ENCODE data around the gene ADISSP.

Gene ADISSP

DNA sequence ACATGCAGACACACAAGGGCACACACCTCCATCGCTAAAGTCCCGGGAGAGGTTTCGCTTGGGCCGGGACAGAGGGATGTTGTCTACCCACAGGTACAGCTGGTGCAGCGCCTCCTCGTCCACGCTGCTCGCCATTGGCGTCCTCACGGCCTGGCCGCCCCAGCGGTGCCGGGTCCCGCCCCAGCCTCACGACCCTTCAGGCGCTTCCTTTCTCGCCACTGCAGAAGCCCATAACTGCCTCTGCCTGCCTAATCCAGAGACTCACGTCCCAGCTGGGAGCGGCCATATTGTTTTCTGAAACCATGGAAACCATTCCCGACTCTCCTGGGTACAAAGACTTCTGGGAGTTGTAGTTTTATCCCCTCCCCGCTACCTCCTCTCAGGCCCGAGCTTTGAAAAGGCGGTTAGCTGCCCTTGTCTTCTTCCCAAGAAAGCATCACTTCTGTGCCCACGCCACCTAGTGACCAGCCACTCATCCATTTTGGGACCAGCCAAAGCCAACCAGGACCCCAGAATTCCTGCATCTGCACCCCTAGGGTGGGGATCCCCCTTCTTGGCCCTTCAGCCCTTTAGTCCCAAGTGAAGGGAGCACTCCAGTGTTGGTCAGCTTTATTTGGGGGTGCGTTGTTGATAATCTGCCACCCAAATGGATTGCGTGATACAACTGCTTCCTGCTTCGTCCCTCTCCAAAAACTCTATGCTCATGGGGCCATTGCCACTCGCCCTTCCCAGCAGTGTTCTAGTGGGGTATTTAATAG, 13.8 kb upstream of the ADISSP start, which contains the start of gene SPEF1:
Gene SPEF1, minus strand, starts transcription at position 296 of the 758 bp plus-strand sequence. Its CDS starts 161 bp downstream, at position 135.
- DNase-seq (ENCODE audit: low spot score), result peak; percentile 70

DNA sequence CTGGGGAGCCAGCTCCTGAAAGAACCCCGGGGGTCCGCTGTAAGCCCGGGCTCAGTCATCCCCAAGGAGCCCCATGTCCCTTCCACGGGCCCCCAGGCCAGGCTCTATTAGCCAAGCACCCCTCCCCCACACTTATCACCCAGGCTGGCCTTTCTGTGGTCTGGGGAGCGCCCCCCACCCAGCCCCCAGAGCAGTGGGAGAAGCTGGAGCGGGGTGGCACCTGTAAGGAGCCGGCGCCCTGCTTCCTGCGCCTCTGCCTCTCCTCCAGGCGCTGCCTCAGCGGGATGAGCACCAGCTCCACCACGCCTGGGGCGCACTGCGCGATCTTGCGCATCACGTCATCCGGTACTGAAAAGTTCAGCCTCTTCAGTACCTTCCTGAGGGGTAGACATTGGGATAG, 11.4 kb upstream of the ADISSP start:
- no peak for DNase-seq (ENCODE audit: low spot score)

DNA sequence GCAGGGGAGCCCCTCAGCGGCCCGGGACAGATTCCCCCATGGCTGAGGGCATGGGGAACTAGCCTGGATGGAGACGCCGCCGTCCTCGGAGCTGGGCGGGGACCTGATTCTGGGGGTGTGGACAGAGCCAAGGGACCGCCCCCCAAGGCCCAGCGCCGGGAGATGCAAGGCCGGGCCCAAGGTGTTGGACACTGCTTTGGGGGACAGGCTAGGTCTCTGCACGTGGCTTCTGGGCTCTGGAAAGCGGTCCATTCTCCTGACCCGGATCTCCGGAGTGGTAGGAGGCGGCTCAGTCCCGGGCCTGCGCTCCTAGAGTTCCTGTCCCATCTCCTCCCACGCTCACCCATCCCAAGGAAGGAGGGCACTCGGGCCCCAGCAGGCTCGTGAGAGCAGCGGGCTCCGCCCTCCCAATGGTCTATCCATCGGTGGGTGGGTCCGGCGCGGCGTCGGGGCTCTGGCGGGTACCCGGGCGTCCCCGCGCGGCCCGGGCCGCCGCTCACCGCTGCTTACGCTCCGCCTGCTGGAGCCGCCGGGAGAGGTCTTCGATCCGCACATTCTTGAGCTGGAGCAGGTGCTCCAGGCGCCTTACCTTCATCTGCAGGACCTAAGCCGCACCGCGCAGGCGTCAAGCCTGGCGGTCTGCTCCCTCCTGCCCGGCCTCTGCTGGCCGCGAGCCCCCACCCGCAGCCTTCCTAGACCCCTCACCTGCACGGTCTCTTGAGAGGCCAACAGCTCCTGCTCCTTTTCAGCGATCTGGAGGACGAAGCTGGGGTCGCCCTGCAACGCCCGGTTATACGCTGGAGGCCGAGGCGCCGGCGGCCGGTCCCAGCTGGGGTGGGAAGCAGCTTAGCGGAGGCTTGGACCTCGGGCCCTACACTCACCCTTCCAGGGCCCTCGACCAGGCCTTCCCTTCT, 10.4 kb upstream of the ADISSP start:
- DNase-seq (ENCODE audit: low spot score), result peak; percentile 38

DNA sequence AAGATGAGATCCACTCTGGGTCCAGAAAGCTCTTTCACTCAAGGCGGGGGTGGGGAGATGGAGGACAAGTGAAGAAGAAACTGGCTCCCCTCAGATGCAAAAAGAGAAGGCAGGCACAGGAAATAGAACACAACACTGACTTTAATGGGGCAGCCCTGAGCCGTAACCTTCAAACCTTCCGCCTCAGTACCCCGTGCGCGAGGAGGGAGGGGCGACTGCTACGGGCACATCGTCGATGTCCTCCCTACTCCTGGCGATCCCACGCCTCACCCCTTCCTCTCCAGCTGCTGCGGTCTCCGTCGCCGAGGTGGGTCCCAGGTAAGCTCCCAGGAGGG, 9.8 kb upstream of the ADISSP start:
- peak; percentile 16 for DNase-seq (ENCODE audit: low spot score)

DNA sequence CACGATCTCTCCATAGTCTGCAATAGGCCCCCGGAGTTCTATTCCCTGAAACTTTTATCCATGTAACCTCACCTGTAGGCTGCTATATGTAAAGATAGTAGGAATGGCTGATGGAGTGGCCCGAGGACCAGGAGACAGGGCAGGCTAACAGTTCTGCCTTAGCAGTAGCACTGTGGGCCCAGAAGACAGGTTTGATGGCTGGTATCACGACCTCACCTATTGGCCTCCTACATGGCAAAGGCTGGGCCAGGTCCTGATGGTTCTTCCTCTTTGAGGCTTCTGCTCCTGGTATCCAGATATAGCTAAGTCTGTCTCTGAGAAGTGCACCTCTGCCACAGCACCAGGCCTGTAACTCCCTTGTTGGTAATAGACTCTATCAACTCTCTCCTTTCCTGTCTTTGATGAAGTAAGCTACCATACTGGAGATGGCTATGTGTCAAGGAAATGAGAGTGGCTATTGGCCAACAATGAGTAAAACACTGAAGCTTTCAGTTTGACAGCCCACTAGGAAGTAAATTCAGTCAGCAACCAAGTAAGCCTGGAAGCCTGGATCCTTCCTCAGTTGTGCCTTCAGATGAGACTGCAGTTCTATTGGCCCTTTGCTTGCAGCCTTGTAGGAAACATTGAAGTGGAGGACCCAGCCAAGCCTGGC, 8.0 kb upstream of the ADISSP start:
- no peak for DNase-seq (ENCODE audit: low spot score)

DNA sequence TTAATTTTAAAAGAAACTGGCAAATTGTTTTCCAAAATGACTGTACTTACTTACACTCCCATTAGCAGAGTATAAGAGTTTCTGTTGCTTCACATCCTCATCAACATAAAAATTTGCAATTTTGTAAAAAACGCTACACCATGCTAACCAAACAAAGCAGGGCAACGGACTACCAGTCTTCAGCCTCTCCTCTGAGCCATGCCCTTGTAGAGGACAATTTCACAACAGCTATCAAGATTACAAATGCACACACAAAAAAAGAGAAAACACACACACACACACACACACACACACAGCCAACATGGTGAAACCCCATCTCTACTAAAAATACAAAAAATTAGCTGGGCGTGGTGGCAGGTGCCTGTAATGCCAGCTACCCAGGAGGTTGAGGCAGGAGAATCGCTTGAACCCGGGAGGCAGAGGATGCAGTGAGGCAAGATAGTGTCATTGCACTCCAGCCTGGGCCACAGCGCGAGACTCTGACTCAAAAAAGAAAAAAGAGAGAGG, 4.1 kb upstream of the ADISSP start:
- no peak for DNase-seq (ENCODE audit: low spot score)

DNA sequence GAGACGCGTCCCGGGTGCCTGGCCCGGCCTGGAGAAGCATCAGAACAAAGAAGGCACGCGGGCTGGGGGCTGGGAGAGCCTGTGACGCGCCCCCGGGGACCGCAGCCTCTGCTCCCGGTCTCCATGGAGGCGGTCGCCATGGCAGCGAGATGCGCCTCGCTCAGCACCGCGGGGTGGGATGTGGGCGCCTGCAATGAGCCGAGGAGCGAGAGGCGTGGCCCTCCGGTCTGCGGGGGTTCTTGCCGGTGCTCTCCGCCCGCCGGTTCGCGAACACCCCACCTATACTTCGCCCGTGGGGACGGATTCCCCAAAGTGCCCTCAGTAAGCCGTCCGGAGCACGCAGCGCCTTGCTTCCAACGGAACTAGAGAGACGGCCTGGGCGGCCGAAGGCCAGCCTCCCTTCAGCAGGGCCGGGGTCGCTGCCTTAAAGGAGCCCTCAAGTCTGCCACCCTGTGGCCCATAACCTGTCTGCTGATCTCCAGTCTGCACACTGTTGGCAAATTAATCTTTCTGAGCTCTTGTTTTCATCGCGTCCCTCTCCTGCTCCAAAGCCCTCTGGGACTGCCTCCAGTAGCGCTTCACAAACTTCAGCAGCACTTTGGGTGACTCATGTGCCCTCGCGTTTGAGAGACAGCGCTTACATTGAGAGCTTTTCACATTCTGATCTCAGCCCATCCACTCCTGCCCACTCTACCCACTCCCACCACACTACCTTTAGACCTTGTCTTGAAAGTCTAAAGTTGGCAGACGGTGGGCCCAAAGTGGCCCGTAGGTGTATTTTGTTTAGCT, 983 bp upstream of the ADISSP start:
- peak; percentile 78 for DNase-seq (ENCODE audit: low spot score)

DNA sequence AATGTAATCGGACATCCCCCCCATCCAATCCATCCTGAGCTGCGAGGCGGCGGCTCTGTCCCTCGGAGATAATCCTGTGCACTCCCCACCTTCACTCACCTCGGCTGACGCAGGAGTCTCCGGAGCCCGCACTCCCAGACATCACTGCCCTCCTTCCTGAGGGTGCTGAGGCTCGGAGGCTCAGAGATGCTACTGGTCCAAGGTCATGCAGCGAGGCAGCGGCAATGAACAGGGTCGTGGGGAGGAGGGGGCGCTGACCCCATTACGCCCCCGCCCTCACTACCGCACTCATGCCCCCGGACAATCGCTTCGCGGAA, 485 bp downstream of the ADISSP start:
- DNase-seq (ENCODE audit: low spot score), result no peak

DNA sequence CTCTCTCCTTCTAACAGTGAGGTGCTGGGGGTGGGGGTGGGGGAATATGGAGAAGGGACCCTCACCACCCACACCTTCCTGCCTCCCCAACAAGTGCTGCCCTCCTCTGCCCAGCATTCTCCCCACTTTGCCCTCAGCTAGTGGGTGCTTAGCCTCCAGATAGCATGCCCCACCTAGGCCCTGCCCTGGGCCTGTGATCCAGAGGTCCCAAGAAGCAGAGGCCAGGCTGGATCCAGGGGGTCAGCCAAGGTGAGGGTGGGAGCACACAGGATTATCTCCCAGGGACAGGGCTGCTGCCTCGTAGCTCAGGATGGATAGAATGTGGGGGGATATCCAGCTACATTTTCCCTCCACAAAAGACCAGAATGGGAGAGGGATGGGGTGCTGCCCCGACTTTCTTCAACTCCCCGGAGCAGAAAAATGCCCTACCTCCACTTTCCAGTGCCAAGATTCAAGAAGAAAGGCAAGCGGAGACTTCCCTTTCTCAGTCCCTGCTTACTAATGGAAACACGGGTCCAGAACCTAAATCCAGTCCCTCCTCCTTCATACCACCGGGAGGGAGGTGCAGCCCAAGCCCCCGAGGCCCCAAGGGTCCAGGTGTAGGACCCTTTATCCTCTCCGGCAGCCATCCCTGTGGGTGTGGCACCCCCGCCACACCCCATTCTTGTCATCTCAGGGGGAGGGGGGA, 987 bp downstream of the ADISSP start:
- no peak for DNase-seq (ENCODE audit: low spot score)

DNA sequence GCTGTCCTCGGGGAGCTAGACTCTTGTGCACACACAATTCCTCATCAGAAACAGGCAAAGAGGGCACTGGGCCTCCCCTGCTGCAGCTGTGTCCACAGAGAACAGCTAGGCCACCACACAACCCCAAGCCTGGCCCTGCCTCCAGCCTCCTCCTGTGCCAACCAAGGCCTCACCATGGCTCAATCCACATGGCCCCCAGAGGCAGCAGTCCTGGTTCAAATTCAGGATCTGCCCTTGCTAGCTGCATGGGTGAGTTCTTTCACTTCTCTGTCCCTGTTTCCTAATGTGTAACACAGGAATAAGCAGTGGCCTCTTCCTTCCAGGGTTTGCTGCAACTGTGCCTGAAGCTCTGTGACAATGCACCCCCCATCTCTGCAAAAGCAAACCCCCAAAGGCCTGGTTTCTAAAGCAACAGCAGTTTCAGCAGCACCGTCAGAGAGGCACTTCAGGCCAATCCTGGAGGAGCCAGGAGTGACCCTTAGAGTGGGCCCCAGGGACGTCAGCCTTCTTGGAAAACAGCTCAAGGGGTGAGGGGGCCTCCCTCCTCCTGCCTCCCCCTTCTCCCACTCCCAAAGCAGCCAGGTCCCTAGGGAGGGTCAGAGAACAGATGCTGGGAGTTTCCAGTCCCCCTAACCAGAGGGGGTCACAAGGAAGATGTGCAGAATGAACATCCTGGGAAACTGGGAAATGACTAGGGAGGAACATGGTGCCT, 2.2 kb downstream of the ADISSP start:
- no peak for DNase-seq (ENCODE audit: low spot score)

DNA sequence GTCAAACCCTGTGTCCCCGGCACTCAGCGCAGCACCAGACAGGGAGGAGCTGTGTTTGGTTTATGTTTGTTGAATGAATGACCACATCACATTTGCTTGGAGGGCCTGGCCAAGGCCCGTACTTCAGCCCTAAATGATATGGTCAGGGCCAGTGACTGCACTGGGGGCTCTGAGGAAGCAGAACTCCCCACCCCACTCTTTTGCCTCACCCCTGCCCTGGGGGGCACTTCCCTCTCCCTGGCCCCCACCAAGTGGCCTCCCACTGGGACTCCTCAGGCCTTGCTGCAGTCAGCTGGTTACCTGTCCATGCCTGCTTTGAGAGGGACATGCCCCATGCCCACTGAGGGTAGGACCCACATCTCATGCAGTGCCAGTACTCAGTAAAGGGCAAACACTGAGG, 2.9 kb downstream of the ADISSP start:
- DNase-seq (ENCODE audit: low spot score), result no peak

DNA sequence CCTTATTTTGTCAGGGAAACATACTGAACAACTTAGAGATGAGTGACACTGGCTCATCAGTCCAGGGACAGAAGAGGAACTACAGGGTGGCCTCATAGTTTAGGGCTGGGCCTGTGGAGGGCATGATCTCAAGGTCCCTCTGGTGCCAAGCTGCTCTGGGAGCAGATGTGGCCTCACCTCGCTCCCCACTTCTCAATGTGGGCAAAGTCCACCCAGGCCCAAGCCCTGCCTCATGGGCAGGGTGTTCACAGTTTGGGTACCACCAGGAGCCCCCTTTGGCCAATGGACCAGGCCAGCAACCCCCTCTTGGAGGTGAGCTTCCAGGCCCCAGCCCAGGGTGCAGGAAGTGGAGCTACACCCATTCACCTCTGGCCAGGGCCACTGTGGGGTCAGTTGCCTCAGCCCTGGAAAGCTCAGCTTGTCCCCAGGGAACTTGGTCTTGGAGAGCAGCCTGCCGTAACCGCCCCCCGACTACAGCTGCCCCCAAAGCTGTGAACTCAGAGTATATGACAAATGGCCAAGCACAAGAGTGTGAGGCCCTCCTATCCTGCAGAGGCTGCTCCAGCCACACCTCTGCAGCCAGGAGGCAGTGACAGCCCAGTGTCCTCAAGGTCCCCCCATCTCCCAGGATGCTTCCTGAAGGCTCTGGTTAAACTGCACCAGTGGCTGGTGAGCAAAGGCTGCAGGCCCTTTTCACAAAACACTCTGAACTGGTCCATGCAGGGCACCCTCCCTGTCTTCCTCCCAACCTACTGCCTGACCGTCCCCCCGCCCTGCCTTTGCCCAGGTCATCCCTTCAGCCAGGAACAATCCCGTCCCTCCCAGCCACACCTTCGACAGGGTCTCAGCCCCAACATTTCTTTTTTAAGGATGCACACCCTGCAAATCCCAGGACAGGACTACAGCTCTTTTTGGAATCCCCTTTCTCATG, 3.6 kb downstream of the ADISSP start:
- DNase-seq (ENCODE audit: low spot score), result no peak

DNA sequence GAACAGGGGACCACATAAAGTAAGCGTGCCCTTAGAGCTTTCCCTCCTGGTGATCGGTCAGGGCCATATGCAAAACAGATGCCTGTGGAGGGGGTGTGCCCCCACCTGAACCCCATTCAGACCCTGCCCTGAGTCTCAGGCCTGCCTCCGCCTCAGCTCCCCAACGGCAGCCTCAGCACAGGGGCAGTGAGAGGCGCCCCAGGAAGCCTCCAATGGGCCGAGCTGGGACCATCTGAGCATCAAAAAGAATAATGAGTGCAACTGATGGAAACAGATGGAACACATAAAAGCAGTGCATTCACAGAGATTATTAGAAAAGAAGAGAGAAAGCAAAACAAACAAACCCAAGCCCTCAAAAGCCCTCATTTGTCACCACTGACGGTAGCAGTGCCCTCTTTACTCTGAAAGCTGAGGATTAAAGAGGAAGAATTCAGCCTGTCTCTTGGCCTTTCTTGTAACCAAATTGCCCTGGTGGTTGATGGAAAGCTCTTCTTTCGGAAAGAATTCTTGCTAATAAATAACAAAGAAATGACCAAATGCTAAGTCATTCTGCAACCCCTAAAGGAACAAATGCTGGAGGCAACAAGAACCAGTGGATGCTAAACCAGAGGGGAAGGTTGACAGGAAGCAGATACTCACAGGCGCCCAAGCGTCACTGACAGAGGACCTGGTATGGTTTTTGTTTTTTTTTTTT, 6.8 kb downstream of the ADISSP start:
- no peak for DNase-seq (ENCODE audit: low spot score)

DNA sequence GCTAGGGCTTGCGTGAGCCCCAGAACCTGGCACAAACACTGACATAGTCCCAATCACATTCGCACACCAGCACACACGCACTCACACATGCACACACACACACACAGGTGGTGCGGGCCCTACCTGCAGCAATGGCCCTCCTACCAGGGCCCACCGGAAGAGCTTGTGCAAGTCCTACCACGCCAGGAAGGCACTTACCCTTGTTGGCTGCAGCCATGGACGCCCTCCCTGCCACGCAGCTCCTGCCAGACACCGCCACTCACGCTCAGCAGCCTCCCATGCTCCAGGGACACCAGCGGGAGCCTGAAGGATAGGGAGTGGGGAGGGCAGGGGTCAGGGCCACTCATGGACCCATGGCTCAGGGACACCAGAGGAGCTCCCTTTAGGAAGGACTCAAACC, 7.7 kb downstream of the ADISSP start:
- no peak for DNase-seq (ENCODE audit: low spot score)

DNA sequence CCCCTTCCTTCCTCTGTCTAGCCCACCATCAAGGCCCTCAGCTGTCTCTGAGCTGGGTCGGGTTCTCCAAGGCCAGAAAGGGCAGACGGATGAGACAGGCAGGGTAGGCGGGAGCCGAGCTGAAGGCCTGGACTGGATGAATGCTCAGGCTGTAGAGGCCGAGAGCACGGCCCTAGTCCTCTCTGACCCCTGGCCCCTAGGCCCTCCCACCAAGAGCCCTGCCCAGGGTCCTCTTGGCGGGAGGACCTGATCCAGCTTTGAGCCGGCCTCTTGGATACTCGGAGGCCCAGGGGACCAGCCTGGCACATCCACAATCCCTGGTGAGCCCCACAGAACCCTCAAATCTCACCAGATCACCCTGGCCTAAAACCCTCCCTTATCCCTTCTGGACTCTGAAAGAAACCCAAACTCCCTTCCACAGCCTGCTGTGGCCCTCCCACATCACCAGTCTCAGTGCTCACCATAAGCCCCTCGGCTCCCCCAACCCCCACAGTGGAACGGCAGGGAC, 8.2 kb downstream of the ADISSP start:
- DNase-seq (ENCODE audit: low spot score), result no peak

DNA sequence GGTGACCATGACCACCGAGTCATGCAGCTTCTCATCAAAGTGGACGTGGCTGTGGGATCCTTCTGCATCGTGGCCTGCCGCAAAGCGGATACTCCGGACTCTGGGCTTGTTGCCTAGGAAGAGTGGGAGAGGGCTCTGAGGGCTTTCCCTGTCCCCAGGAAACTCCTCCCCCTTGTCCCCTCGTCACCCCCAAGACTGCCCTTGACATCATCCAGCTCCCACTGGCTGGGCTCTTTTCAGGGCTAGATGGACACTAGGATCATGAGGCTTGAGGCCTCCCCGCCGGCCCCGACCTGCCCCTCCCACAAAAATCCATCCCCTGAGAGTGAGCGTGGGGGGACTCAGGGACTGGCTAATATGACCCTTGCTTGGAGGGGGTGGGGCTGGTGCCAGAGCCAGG, 9.0 kb downstream of the ADISSP start:
- DNase-seq (ENCODE audit: low spot score), result no peak

DNA sequence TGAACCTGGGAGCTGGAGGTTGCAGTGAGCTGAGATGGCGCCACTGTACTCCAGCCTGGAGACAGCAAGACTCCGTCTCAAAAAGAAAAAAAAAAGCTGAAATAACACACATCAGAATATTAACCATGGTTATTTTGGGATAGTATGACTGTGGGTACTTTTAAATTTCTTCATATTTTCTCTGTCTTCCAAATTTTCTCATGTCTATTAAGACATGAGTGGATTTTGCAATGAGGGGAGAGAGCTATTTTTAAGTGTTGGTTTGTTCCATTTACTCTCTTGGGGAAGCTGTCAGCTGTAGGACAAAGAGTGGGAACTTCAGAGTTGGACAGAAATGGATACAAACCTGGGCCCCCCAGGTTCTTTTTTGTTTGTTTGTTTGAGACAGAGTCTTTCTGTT, 10.3 kb downstream of the ADISSP start:
- no peak for DNase-seq (ENCODE audit: low spot score)

DNA sequence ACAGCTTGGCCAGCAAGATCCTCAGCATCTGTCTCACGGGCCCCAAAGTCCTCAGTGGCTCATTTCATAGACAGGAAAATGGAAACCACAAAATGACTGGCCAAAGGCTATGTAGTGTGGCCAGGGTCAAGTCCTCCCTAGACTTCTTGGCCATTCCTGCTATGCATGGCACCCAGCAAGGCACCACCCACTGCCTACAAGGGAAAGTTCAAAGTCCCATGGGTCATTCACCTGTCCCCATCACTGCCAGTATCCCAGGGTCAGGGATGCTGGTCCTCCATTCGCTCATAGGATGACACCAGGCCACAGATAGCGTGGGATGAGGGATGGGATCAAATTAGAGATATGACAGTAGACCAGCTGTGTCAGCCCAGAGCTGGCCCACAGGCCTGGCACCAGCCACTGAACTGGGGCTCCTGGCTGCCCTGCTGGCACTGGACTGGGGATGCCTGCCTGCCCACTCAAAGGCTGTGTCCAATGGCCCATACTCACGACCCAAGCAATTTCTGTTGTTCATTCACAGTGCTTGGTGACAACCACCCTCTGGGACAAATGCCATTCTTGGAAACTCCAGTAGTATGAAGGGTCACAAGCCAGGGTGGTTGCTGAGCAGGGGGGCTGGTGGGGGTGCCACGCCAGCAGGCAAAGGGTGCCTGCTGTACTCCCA, 11.6 kb downstream of the ADISSP start:
- DNase-seq (ENCODE audit: low spot score), result no peak
